ENCODE data around the gene ZNF646. TPM values are rescaled to one million over a fixed set of nuclear protein-coding genes. Genes with fewer than 3 reads are reported as not detected.

ZNF646 gene
- total RNA-seq, 1 donor from 2014 or later: 13.8 TPM

DNA sequence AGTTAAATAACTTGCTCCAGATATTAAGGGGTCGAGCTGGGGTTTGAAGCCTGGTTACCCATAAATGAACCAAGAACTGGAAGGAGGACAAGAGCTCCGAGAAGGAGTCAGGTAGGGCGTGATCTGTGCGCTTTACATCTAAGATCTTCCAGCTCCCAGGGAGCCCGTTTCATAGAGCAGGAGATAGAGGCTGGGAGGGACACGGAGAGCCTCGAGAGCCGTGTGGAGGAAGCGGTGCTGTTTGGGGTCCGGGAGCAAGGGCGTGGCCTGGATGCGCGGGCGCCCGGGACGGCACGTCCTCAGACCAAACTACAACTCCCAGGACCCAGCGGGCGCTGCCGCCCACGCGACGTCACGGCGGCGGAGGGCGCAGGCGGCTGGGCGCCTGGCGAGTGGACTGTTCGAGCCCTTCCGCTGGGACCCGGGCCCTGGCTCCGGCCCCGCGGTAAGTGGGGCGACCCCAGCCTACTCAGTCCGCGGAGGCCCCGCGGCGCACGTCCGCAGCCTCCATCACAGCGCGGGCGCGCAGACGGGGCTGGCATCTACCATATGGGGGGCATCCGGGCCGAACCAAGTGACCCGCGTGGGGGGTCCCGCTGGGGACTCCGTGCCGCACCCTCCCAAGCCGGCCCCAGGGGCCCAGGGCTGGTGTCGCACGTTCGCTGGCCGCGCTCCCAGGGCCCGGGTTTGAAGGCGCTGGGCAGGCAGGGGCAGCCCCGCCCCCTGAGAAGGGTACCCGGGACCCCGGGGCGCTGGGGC lies 34.0 kb downstream of the ZNF646 start, which contains the start of gene BCKDK:
TSS of gene BCKDK (plus strand) at position 352 of the 759 bp plus-strand sequence. CDS start 838 bp downstream, outside the sequence.
- DNase-seq (ENCODE audit: low read depth, low spot score): no peak

DNA sequence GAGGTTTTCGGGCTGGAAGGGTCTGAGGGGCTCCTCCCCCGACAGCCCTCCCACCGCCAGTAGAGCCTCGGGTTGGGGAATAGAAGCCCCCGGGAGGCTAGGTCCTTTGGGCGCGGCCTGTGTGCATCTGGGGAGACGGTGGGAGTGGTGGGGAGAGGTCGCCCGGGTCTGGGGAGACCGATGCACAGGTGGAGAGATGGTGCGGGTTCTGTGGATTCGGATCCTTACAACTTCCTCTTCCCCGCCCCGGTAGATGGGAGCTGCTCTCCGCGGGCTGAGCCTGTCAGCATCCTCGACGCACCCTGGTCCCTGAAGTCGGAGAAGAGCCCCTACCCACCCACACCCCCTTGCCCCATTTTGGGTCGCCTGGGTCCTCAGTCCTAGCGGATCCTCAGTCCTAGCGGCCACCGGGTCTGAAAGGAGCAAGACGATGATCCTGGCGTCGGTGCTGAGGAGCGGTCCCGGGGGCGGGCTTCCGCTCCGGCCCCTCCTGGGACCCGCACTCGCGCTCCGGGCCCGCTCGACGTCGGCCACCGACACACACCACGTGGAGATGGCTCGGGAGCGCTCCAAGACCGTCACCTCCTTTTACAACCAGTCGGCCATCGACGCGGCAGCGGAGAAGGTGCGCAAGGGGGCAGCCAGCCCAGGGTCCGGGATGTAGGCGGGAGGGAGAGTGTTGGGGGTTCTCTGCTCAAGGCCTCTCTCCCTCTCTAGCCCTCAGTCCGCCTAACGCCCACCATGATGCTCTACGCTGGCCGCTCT lies 34.8 kb downstream of the ZNF646 start:
- no peak for DNase-seq (ENCODE audit: low read depth, low spot score)

DNA sequence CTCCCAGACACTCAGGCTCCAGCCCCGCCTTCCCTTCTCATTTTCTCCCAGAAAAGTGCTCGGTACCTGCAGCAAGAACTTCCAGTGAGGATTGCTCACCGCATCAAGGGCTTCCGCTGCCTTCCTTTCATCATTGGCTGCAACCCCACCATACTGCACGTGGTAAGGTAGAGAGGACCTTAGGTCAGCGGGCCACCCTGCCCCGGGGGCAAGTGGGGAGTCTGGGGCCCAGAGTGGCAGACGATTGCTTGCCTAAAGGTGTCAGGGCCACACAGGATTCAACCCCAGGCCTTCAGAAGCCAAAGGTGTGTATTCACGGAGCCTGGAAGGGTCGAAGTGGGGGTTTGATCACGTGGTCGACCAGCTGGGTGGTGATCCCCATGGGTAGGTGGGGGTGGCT lies 35.4 kb downstream of the ZNF646 start:
- no peak for DNase-seq (ENCODE audit: low read depth, low spot score)

DNA sequence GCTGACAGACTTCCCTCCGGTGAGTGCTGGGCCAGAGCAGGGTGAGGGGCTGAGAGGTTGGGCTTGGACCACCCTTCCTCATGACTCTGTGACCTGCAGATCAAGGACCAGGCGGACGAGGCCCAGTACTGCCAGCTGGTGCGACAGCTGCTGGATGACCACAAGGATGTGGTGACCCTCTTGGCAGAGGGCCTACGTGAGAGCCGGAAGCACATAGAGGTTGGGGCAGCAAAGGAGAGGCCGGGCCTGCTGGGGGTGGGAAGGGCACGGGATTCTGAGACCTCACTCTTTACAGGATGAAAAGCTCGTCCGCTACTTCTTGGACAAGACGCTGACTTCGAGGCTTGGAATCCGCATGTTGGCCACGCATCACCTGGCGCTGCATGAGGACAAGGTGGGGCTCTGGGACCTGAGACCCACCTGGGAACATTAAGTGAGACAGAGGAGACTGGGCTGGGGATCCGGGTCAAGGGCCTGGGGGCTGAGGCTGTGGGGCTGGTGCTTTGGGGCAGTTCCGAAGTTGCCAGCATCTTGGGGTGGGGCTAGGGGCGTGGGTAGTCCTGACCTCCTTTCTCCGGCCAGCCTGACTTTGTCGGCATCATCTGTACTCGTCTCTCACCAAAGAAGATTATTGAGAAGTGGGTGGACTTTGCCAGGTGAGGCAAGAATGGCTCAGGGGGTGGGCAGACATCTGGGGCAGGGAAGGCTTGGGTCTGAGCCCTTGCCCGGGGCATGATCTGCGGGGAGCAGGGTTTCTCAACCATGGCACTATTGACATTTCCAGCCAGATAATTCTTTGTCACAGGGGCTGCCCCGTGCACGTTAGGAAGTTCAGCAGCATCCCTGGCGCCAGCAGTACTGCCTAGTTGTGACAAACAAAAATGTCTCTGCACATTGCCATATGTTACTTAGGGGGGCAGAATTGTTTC lies 36.1 kb downstream of the ZNF646 start:
- no peak for DNase-seq (ENCODE audit: low read depth, low spot score)

DNA sequence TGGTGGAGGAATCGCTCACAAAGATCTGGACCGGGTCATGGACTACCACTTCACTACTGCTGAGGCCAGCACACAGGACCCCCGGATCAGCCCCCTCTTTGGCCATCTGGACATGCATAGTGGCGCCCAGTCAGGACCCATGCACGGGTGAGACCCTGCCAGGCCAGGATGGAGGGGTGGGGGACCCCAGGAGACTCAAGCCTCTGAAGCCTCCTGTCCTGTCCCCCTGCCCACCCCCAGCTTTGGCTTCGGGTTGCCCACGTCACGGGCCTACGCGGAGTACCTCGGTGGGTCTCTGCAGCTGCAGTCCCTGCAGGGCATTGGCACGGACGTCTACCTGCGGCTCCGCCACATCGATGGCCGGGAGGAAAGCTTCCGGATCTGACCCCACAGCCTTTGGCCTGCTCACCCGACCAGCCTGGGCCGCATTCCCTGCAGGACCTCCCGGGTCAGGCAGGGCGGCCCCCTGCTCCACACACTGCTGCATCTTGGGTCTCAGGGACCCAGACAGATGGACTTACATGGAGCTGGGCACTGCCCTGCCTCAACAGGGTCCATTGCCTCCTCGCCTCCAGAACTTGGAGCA lies 37.8 kb downstream of the ZNF646 start:
- no peak for DNase-seq (ENCODE audit: low read depth, low spot score)

DNA sequence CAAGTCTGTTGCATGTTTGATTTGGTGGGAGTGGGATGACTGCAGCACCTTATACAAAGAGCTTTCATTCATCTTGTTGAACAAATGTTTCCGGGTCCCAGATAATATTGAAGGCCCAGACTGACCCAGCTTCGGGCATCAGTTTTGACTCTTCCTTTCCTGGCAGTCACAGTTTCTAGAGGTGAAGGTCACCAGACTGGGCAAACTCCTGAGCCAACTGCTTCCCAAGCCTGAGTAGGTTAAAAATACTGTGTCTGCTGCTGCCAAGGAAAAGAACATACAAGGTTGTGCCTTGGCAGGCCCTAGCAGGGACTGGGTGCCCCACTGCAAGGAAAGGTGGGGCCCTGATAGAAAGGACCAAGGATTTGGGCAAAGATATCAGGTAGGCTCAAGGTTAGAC lies 38.5 kb downstream of the ZNF646 start:
- no peak for DNase-seq (ENCODE audit: low read depth, low spot score)

DNA sequence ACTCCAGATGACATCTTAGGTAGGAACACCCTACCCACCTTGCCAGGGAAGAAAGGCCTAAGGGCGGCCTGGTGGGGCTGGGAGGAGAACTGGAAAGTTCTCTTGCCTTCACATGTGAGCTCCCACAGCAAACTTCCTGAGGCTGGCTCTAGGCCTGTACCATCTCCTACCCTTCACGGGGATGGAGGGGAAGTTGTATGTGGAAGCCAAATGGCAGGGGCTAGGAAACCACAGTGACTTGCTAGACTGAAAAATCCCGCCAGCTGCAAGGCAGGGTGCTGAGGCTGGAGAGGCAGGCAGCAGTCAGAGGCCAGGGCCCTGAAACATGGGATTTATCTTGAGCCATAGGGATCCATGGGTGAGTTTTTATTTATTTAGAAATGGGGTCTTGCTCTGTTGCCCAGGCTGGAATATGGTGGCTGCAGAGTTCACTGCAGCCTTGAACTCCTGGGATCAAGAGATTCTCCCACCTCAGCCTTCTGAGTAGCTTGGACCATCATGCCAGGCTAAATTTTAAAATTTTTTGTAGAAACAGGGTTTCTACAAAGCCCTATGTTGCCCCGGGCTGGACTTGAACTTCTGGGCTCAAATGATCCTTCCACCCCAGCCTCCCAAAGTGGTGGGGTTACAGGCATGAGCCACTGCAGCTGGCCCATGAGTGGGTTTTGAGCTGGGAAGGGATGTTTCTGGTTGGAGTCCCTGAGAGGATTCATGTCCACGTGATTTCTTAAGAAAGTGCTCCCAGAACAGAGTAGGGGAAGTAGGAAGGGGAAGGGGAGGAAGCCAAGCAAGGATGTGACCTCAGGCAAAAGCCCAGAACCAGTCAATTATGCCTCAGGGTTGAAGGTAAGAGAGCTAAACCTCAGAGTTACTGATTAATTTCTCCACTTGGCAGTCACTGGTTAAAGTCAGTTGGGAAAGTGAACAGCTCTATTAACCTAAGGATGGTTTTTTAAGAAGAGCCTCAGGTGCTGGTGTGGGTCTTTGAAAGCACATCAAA lies 39.2 kb downstream of the ZNF646 start:
- no peak for DNase-seq (ENCODE audit: low read depth, low spot score)

DNA sequence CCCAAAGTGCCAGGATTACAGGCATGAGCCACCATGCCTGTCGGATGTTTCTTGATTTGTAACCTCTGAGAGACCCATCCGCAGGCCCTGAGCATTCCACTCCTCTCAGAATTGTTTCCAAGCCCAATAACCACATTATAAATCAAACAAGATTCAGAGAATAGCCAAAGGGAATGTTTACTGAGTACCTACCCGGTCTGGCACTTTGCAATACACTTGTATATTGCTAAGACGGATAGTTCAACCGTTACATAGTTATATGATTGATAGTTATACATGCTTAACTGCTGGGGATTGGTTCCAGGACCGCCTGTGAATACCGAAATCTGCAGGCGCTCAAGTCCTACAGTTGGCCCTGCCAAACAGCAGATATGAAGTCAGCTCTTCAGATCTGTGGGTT lies 40.2 kb downstream of the ZNF646 start:
- DNase-seq (ENCODE audit: low read depth, low spot score): no peak

DNA sequence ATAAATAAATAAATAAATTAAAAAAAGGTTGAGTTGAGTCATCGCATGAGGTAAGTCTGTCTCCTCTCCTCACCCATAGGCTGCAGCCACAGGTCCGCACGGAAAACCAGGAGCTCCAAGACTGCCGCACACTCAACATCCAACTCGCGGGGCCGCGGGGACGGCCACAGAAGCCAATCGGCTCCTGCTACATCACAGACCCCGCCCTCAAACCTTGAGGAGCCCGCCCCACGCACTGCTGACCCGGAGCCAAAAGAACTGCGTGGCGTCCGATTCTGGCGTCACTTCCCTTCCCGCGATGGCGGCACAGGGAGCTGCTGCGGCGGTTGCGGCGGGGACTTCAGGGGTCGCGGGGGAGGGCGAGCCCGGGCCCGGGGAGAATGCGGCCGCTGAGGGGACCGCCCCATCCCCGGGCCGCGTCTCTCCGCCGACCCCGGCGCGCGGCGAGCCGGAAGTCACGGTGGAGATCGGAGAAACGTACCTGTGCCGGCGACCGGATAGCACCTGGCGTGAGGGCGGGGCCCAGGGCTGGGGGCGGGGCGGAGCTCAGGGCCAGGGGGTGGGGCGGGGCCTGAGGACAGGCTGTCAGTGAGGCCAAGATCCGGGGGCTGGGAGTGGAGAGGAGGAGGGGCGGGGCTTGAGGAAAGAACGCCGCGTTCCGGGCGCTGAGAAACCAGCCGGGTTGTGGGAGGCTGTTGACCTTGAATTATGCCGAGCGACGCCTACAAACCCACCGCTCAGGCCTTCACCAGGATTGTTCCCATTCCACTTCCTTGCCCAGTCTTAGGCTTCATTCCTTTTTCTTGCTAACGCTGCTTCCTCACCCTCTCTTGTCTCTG lies 43.4 kb downstream of the ZNF646 start, which contains the start of gene KAT8:
TSS of gene KAT8 (plus strand) at position 281 of the 839 bp plus-strand sequence. CDS start at position 299, 18 bp downstream.
- peak; percentile 93 for DNase-seq (ENCODE audit: low read depth, low spot score)

DNA sequence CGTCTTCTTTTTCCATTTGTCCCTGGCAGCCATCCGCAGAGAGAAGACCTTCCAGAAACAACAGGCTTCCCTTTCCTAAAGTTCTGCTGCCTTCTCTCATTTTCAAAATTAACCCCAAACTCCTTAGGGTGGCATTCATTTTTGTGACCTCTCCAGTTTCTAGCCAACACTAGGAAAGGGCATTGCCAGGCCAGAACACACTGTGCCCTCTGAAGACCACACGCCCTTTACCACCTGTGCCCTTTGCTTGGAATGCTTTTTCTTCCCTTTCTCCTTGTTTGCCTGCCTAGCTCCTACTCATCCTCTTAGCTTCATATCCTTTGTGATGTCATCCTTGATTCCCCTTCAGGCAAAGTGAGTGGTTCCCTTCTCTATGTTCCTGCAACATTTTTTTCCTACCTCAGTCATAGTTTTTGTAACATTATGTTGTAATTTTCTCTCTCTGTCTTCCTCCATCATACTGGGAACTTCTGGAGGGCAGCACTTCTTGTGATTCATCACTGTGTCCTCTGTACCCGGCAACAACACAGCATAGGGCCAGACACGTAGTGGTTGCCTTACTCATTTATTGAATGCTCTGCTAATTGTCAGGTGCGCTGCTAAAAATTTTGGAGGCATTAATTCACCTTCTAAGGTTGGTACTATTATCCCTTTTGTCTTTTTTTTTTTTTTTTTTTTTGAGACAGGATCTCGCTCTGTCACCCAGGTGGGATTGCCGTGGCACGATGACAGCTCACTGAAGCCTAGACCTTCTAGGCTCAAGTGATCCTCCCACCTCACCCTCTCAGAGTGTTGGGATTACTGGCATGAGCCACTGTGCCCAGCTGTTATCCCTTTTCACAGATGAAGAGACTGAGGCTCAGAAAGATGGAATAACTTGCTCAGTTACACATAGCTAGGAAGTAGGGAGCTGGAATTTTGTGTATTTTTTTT lies 44.3 kb downstream of the ZNF646 start:
- DNase-seq (ENCODE audit: low read depth, low spot score): no peak

DNA sequence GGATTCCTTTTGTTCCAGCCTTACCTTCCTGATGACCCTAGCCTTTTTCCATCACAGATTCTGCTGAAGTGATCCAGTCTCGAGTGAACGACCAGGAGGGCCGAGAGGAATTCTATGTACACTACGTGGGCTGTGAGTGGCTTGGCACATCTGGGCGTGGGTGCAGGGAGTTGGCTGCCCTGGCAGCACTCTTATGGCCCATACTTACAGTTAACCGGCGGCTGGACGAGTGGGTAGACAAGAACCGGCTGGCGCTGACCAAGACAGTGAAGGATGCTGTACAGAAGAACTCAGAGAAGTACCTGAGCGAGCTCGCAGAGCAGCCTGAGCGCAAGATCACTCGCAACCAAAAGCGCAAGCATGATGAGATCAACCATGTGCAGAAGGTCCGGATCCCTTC lies 45.9 kb downstream of the ZNF646 start:
- no peak for DNase-seq (ENCODE audit: low read depth, low spot score)

DNA sequence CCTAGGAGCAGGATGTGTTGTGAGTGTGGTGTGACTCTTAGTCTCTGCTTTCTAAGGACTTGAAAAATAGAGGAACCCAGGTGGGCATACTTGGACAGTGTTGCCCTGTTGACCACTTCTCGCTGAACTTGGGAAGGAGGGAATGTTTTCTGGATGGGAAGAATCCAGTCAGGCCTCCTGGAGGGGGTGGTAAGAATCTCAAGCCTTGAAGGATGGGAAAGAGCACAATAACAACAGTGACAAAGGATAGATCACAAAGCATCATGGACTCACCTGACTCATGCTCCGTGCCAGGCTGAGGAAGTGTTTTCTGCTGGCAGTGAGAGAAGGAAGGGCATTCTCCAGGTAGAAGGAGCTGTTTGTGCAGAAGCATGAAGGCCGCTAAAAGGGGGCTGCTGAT lies 51.6 kb downstream of the ZNF646 start:
- no peak for DNase-seq (ENCODE audit: low read depth, low spot score)

DNA sequence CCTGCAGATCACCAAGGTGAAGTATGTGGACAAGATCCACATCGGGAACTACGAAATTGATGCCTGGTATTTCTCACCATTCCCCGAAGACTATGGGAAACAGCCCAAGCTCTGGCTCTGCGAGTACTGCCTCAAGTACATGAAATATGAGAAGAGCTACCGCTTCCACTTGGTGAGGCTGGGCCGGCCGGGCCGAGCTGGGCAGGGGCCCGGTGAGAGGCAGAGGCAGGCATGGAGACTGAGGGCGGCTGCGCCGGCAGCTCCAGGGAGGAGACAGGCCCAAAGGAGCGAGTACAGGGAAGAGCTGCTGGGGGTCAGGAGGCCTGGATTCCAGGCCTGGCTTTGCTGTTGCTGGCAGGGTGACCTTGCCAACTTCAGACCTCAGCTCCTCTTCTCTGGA lies 53.0 kb downstream of the ZNF646 start:
- DNase-seq (ENCODE audit: low read depth, low spot score): no peak

DNA sequence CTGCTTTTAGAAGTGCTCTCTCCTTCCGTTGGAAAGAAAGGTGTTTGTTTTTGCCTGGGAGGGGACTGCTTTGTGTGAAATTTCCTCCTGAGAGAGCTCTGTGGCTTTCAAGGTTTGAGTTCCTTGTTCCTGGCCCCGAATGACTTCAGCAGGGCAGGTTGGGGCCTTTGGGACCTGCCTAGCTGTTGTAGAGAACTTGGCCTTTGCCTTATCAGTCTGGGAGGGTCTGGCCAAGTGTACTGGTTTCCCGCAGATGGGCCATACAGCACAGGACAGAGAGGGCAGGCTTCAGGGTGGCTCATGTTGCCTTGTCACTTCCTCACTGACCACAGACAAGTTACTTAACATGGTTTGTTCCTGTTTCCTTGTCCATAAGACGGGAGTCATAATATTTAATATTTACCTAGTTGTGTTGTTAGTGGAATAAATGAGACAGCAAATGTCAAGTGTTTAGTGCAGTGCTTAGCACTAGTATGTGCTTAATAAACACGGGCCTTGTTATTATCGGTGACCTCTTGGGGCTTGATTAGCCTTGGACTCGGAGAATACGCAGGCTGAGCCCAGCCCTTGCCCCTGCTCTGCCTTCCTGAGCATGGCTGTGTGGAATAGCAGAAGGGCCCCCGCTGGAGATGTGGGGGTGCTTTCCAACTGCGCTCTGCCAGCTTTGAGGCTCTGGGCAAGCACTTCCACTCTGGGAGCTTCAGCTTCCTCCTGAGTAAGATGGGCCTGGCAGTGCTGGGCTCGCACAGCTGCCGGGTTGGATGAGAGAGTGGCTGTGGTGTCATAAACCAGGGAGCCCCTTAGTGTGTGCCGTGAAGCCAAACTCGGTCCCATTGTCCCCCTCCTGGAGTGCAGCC lies 54.7 kb downstream of the ZNF646 start:
- no peak for DNase-seq (ENCODE audit: low read depth, low spot score)

DNA sequence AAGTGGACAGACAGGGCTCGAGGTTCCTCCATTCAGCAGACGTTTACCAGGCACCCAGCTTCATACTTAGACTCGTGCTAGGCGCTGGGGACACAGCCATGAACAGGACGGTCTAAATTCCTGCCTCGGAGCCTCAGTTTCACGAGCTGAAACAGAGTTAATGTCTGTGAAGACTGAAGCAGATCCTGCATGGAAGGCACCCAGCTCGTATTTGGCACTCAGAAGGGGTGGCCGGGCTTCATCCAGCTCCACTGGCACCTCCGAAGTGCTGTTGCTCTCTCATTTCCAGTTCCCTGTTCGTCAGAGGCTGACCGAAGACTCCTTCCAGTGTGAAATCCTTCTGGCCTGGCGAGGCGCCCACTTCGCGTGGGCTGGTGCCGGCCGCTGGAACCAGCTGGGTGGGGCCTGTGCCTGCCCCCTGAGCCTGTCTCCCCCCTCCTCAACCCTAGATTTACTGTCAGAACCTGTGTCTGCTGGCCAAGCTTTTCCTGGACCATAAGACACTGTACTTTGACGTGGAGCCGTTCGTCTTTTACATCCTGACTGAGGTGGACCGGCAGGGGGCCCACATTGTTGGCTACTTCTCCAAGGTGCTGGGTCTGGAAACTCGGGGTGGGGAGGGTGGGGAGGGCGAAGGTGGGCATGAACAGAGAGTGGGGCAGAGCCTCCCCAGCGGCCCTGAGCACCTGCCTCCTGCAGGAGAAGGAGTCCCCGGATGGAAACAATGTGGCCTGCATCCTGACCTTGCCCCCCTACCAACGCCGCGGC lies 55.5 kb downstream of the ZNF646 start:
- DNase-seq (ENCODE audit: low read depth, low spot score): no peak

DNA sequence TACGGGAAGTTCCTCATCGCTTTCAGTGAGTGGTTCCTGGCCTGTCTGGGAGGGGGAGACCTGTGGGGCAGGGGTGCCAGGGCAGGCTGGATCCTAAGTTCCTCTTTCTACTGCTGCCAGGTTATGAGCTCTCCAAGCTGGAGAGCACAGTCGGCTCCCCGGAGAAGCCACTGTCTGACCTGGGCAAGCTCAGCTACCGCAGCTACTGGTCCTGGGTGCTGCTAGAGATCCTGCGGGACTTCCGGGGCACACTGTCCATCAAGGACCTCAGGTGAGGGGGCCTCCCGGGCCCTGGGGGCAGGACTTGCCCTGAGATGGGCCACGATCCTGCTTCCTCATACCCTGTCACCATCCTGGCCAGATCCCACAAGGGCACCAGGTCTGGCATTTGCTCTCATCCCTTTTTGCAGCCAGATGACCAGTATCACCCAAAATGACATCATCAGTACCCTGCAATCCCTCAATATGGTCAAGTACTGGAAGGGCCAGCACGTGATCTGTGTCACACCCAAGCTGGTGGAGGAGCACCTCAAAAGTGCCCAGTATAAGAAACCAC lies 56.2 kb downstream of the ZNF646 start:
- no peak for DNase-seq (ENCODE audit: low read depth, low spot score)

Measured in pulmonary artery endothelial cell (primary cell).